ENCODE results near the gene ADCY9.

ADCY9 gene

GRCh38 chr16:4032768-4033167, 83.5 kb downstream of the ADCY9 start:
- DNase-seq (ENCODE audit: low read depth, low spot score) = no peak

GRCh38 chr16:4028144-4028543, 88.1 kb downstream of the ADCY9 start:
- no peak for DNase-seq (ENCODE audit: low read depth, low spot score)

GRCh38 chr16:4026854-4027253, 89.4 kb downstream of the ADCY9 start:
- peak; percentile 30 for DNase-seq (ENCODE audit: low read depth, low spot score)

- no peak for DNase-seq (ENCODE audit: low read depth, low spot score)
These were observed 90.8 kb downstream of the ADCY9 start for GRCh38 chr16:4025428-4025827.

GRCh38 chr16:4021916-4022315, 94.3 kb downstream of the ADCY9 start:
- DNase-seq (ENCODE audit: low read depth, low spot score) = no peak

- peak; percentile 12 for DNase-seq (ENCODE audit: low read depth, low spot score)
These were observed 95.0 kb downstream of the ADCY9 start for GRCh38 chr16:4021070-4021779.

GRCh38 chr16:4019371-4019791, 96.9 kb downstream of the ADCY9 start:
- DNase-seq (ENCODE audit: low read depth, low spot score) = no peak

- no peak for DNase-seq (ENCODE audit: low read depth, low spot score)
These were observed 97.9 kb downstream of the ADCY9 start for GRCh38 chr16:4018391-4018790.

GRCh38 chr16:4017807-4018206, 98.4 kb downstream of the ADCY9 start:
- DNase-seq (ENCODE audit: low read depth, low spot score) = no peak

- no peak for DNase-seq (ENCODE audit: low read depth, low spot score)
These were observed 99.6 kb downstream of the ADCY9 start for GRCh38 chr16:4016658-4017057.

- DNase-seq (ENCODE audit: low read depth, low spot score) = no peak
These were observed 100.3 kb downstream of the ADCY9 start for GRCh38 chr16:4016005-4016352.

GRCh38 chr16:4015275-4016004, 100.8 kb downstream of the ADCY9 start:
- peak; percentile 33 for DNase-seq (ENCODE audit: low read depth, low spot score)

GRCh38 chr16:4011940-4012629, 104.2 kb downstream of the ADCY9 start:
- DNase-seq (ENCODE audit: low read depth, low spot score) = no peak

GRCh38 chr16:4011225-4011939, 104.9 kb downstream of the ADCY9 start:
- DNase-seq (ENCODE audit: low read depth, low spot score) = peak; percentile 23

- no peak for DNase-seq (ENCODE audit: low read depth, low spot score)
These were observed 105.8 kb downstream of the ADCY9 start for GRCh38 chr16:4010225-4011158.

GRCh38 chr16:4009177-4009576, 107.1 kb downstream of the ADCY9 start:
- no peak for DNase-seq (ENCODE audit: low read depth, low spot score)

GRCh38 chr16:4008116-4008515, 108.1 kb downstream of the ADCY9 start:
- no peak for DNase-seq (ENCODE audit: low read depth, low spot score)

GRCh38 chr16:4006397-4006999, 109.7 kb downstream of the ADCY9 start:
- no peak for DNase-seq (ENCODE audit: low read depth, low spot score)

- no peak for DNase-seq (ENCODE audit: low read depth, low spot score)
These were observed 110.5 kb downstream of the ADCY9 start for GRCh38 chr16:4005731-4006130.

GRCh38 chr16:4005281-4005680, 111.0 kb downstream of the ADCY9 start:
- DNase-seq (ENCODE audit: low read depth, low spot score) = no peak

GRCh38 chr16:4004206-4004605, 112.0 kb downstream of the ADCY9 start:
- DNase-seq (ENCODE audit: low read depth, low spot score) = no peak

Data from ELF-1 (cell line).